Measurements from ENCODE around the gene RFT1. TPM values are rescaled to one million over a fixed set of nuclear protein-coding genes. Genes with fewer than 3 reads are reported as not detected.

Gene RFT1
- total RNA-seq, 4 donors from 2014 or later: 8.3 to 19.7 (median 10.2) TPM

- no peak overlapping the region for H3K27ac ChIP-seq
- no peak for TF ChIP-seq POLR2AphosphoS5 (IDR thresholded peaks at IDR 0.05)
Observed at GRCh38 chr3:53084310-53085001, 45.8 kb downstream of the RFT1 start.

GRCh38 chr3:53083949-53084309 lies 46.3 kb downstream of the RFT1 start:
- peak in 1 of 2 donors; percentile 52 for DNase-seq (ENCODE audit: low spot score in 2 of 2)
- Histone ChIP-seq H3K27me3 (no peaks in the 10 kb centered on the region), H3K4me3 (no peak overlapping the region), H3K36me3 (no peaks in the 10 kb centered on the region), H3K27ac (no peak overlapping the region), H3K9me3 (no peaks in the 10 kb centered on the region), H3K4me1 (peaks cover 8% of the 10 kb centered on the region)
- no peak for TF ChIP-seq EP300 (IDR thresholded peaks at IDR 0.05)
- no peak for TF ChIP-seq POLR2A (IDR thresholded peaks at IDR 0.05)
- no peak for TF ChIP-seq CTCF (IDR thresholded peaks at IDR 0.05)
- WGBS: 68% methylated on average over 3 of the region's 3 CpGs

More at GRCh38 chr3:53084310-53085001, 45.8 kb downstream of the RFT1 start:
- DNase-seq (ENCODE audit: low spot score in 2 of 2): peak in 1 of 2 donors; percentile 63
- H3K27me3 ChIP-seq: no peaks in the 10 kb centered on the region
- no peaks in the 10 kb centered on the region for H3K9me3 ChIP-seq
- peaks cover 11% of the 10 kb centered on the region for H3K4me1 ChIP-seq
- H3K4me3 ChIP-seq: no peak overlapping the region
- 77% methylated on average over 11 of the region's 12 CpGs for WGBS
- peaks cover 4% of the 10 kb centered on the region for H3K36me3 ChIP-seq

- Histone ChIP-seq H3K36me3 (no peaks in the 10 kb centered on the region), H3K27me3 (no peaks in the 10 kb centered on the region), H3K4me3 (no peak overlapping the region), H3K9me3 (no peaks in the 10 kb centered on the region), H3K27ac (no peak overlapping the region), H3K4me1 (peaks cover 8% of the 10 kb centered on the region)
- 31% methylated on average over 8 of the region's 8 CpGs for WGBS
- TF ChIP-seq EP300 (IDR thresholded peaks at IDR 0.05) (no peak), POLR2A (IDR thresholded peaks at IDR 0.05) (no peak), CTCF (IDR thresholded peaks at IDR 0.05) (no peak), POLR2AphosphoS5 (IDR thresholded peaks at IDR 0.05) (no peak)
- peak in 1 of 2 donors; percentile 82 for DNase-seq (ENCODE audit: low spot score in 2 of 2)
Observed at GRCh38 chr3:53083521-53083920, 46.7 kb downstream of the RFT1 start.

- H3K4me3 ChIP-seq: no peak overlapping the region
- H3K36me3 ChIP-seq: no peaks in the 10 kb centered on the region
- H3K9me3 ChIP-seq: no peaks in the 10 kb centered on the region
- no peak overlapping the region for H3K27ac ChIP-seq
- TF ChIP-seq EP300 (IDR thresholded peaks at IDR 0.05): no peak
- no peak for TF ChIP-seq CTCF (IDR thresholded peaks at IDR 0.05)
- TF ChIP-seq POLR2AphosphoS5 (IDR thresholded peaks at IDR 0.05): no peak
- TF ChIP-seq POLR2A (IDR thresholded peaks at IDR 0.05): no peak
- no peak for DNase-seq (ENCODE audit: low spot score in 2 of 2)
- WGBS: 80% methylated on average over 8 of the region's 8 CpGs
- no peaks in the 10 kb centered on the region for H3K27me3 ChIP-seq
- peaks cover 8% of the 10 kb centered on the region for H3K4me1 ChIP-seq
Observed at GRCh38 chr3:53082736-53083135, 47.5 kb downstream of the RFT1 start.

- Histone ChIP-seq H3K9me3 (no peaks in the 10 kb centered on the region), H3K27me3 (no peaks in the 10 kb centered on the region), H3K36me3 (no peaks in the 10 kb centered on the region), H3K27ac (no peak overlapping the region), H3K4me1 (peaks cover 8% of the 10 kb centered on the region), H3K4me3 (no peak overlapping the region)
- DNase-seq (ENCODE audit: low spot score in 2 of 2): no peak
- WGBS: 88% methylated on average over 5 of the region's 5 CpGs
- TF ChIP-seq CTCF (IDR thresholded peaks at IDR 0.05): no peak
- no peak for TF ChIP-seq POLR2AphosphoS5 (IDR thresholded peaks at IDR 0.05)
- TF ChIP-seq POLR2A (IDR thresholded peaks at IDR 0.05): no peak
- TF ChIP-seq EP300 (IDR thresholded peaks at IDR 0.05): no peak
Observed at GRCh38 chr3:53081318-53081717, 48.9 kb downstream of the RFT1 start.
